GM12878 (cell line): ENCODE results near the gene SOX18. TPM values are rescaled to one million over a fixed set of nuclear protein-coding genes. Genes with fewer than 3 reads are reported as not detected.

ENCODE experiments used
- ATAC-seq: fragments of 200-7000 bp; cut with Tn5 transposase; 3 replicates; pipeline ENCODE4 v1.9.1; 2020; ENCODE audit warnings: mild to moderate bottlenecking, moderate library complexity
- BruUV-seq: library from RNA; stranded (reverse); fragments of 400-500 nt; replicated peaks from 2 replicates; lab custom pipeline; 2021; lab: Mats Ljungman, UMichigan
- CTCF ChIA-PET: fragments of 300-600 bp; sonication (Branson Sonifier 250); formaldehyde crosslinking; extraction: SDS; loops from one replicate; lab custom pipeline; 2021; ENCODE audit warnings: inconsistent platforms; lab: Yijun Ruan, JAX
- POLR2A ChIA-PET: fragments of 350-600 bp; formaldehyde crosslinking; extraction: SDS; loops from one replicate; lab custom pipeline; 2021; ENCODE audit warnings: inconsistent platforms; lab: Charles Lee
- RAD21 ChIA-PET: fragments of 300-600 bp; sonication (Branson Sonifier 250); formaldehyde crosslinking; loops from one replicate; lab custom pipeline; 2023; ENCODE audit warnings: antibody characterized with exemption; ENCODE audit not compliant: unreplicated experiment; lab: Charles Lee
- SMC1A ChIA-PET: fragments of 300-600 bp; sonication (Branson Sonifier 250); formaldehyde crosslinking; loops from one replicate; lab custom pipeline; 2023; ENCODE audit not compliant: unreplicated experiment, uncharacterized antibody; lab: Charles Lee
- DNase-seq: peaks from one replicate; pipeline ENCODE4 v3.0.0-alpha.2; 2011; ENCODE audit warnings: low read depth, low spot score
- FAIRE-seq: peaks from 3 replicates; lab custom pipeline; 2011; peaks lifted over from hg19 to GRCh38; lab: Jason Lieb, UNC
- H2AFZ ChIP-seq: 2 replicates; pipeline ENCODE4 v1.6.0; 2011; ENCODE audit warnings: low read depth, low read length, control low read depth; ENCODE audit not compliant: control insufficient read depth
- H3K27ac ChIP-seq: 2 replicates; pipeline ENCODE4 v1.5.1; 2011; ENCODE audit warnings: control low read depth; ENCODE audit not compliant: control insufficient read depth, insufficient read depth
- H3K27me3 ChIP-seq, 2 experiments: replicated peaks in 1 of 2; 2 replicates each; pipeline versions ENCODE4 v1.6.0 to v1.6.1; 2011; ENCODE audit warnings: low read length in 1 of 2; ENCODE audit not compliant: control insufficient read depth in 2 of 2, insufficient read depth in 2 of 2
- H3K36me3 ChIP-seq, 2 experiments: 2 replicates each; pipeline ENCODE4 v1.5.1; 2011; ENCODE audit warnings: low read length in 1 of 2; ENCODE audit not compliant: control insufficient read depth in 2 of 2, insufficient read depth in 2 of 2
- H3K4me1 ChIP-seq: 2 replicates; pipeline ENCODE4 v1.6.1; 2011; ENCODE audit warnings: mild to moderate bottlenecking, low read length, moderate library complexity, mixed read lengths; ENCODE audit not compliant: control insufficient read depth, insufficient read depth
- H3K4me2 ChIP-seq: 2 replicates; pipeline ENCODE4 v1.6.0; 2011; ENCODE audit warnings: control low read depth; ENCODE audit not compliant: control insufficient read depth, insufficient read depth
- H3K4me3 ChIP-seq: fragments of 200-600 bp; sonication (generic); 2 replicates; pipeline ENCODE4 v1.5.1; 2016
- H3K79me2 ChIP-seq: 2 replicates; pipeline ENCODE4 v1.6.0; 2011; ENCODE audit warnings: low read length; ENCODE audit not compliant: control insufficient read depth, insufficient read depth
- H3K9ac ChIP-seq: 2 replicates; pipeline ENCODE4 v1.8.0; 2011; ENCODE audit warnings: low read length, control low read depth, mixed read lengths; ENCODE audit not compliant: control insufficient read depth, insufficient read depth
- H3K9me3 ChIP-seq: replicated peaks from 3 replicates; pipeline ENCODE4 v1.5.1; 2011; ENCODE audit warnings: mild to moderate bottlenecking, low read length; ENCODE audit not compliant: control insufficient read depth, insufficient read depth
- H4K20me1 ChIP-seq: 2 replicates; pipeline ENCODE4 v1.6.0; 2011; ENCODE audit not compliant: control insufficient read depth, insufficient read depth
- BACH1 ChIP-seq: fragments of 450-650 bp; IDR thresholded peaks from 2 replicates; pipeline ENCODE4 v1.6.1; 2017; ENCODE audit warnings: mild to moderate bottlenecking, borderline replicate concordance
- BCL11A ChIP-seq: IDR thresholded peaks from 2 replicates; pipeline ENCODE4 v1.6.1; 2011; ENCODE audit warnings: low read depth, low read length
- DPF2 ChIP-seq: fragments of 450-650 bp; IDR thresholded peaks from 2 replicates; pipeline ENCODE4 v1.6.1; 2017; ENCODE audit warnings: mild to moderate bottlenecking
- GATAD2B ChIP-seq: fragments of 450-650 bp; conservative IDR thresholded peaks from 2 replicates; pipeline ENCODE4 v1.6.1; 2017; ENCODE audit warnings: low read depth, mild to moderate bottlenecking, moderate library complexity
- IKZF1 ChIP-seq: fragments of 450-650 bp; conservative IDR thresholded peaks from 2 replicates; pipeline ENCODE4 v1.6.1; 2017; ENCODE audit warnings: antibody characterized with exemption, mild to moderate bottlenecking
- JUND ChIP-seq: IDR thresholded peaks from 2 replicates; pipeline ENCODE4 v1.6.1; 2012; ENCODE audit warnings: low read depth, mild to moderate bottlenecking, low read length, improper control_type of control experiment, moderate library complexity
- PAX8 ChIP-seq: fragments of 450-650 bp; IDR thresholded peaks from 2 replicates; pipeline ENCODE4 v1.6.1; 2017; ENCODE audit warnings: mild to moderate bottlenecking, moderate library complexity
- STAT3 ChIP-seq: IDR thresholded peaks from 2 replicates; pipeline ENCODE4 v1.6.1; 2011; ENCODE audit warnings: low read depth, low read length, improper control_type of control experiment
- SUZ12 ChIP-seq: fragments of 200-600 bp; sonication (generic); IDR thresholded peaks from one replicate; pipeline ENCODE4 v1.6.1; 2018; ENCODE audit warnings: antibody characterized with exemption, mild to moderate bottlenecking; ENCODE audit not compliant: unreplicated experiment
- WGBS: methylation state at CpG from one replicate; pipeline ENCODE4 v1.1.6; 2016; ENCODE audit warnings: low lambda C conversion rate; ENCODE audit not compliant: insufficient replicate concordance, insufficient coverage; ENCODE audit errors: missing lambda C conversion rate; 5-methylcytosine and 5-hydroxymethylcytosine counted together
- in situ Hi-C: fragments of 300-500 bp; cut with MboI; formaldehyde crosslinking; loops from 9 replicates; pipeline ENCODE4 v1.14.3; 2018; ENCODE audit warnings: mixed read lengths
- intact Hi-C: fragments of 100-400 bp; cut with micrococcal nuclease; formaldehyde crosslinking; loops from one replicate; pipeline ENCODE4 v1.14.2; 2022; ENCODE audit not compliant: unreplicated experiment
- polyA plus RNA-seq, 11 experiments: library from polyadenylated mRNA; depleted of rRNA in 4 of 11; unstranded in 6 of 11; stranded (reverse) in 5 of 11; fragments of >200 nt; fragmentation: Nextera tagmentation in 4 of 11; fragmentation: Illumina TruSeq in 1 of 11; extraction: Ambion mirVana in 4 of 11; extraction: Trizol in 1 of 11; gene quantifications; 1 replicate in 1 of 11; 2 replicates in 10 of 11; pipeline versions ENCODE4 v1.2.1 to v1.2.3, GENCODE V29; 2011 to 2016; ENCODE audit warnings: inconsistent platforms in 2 of 11, missing spikeins in 2 of 11, low read depth in 1 of 11
- total RNA-seq, 4 experiments: library from RNA; depleted of rRNA in 3 of 4; stranded (reverse); fragments of >200 nt in 3 of 4; fragmentation: Illumina TruSeq in 1 of 4; extraction: Trizol in 1 of 4; gene quantifications; 2 replicates each; pipeline versions ENCODE4 v1.2.1 to v1.2.3, GENCODE V29; 2013 to 2021

The SOX18 gene
- total and polyA plus RNA-seq, 10 of the 15 experiments (the other 5 are each of a cell fraction or from before 2014, with no cell fraction given) = 0.05 to 5.6 (median 0.28) TPM; not detected in 3

DNA sequence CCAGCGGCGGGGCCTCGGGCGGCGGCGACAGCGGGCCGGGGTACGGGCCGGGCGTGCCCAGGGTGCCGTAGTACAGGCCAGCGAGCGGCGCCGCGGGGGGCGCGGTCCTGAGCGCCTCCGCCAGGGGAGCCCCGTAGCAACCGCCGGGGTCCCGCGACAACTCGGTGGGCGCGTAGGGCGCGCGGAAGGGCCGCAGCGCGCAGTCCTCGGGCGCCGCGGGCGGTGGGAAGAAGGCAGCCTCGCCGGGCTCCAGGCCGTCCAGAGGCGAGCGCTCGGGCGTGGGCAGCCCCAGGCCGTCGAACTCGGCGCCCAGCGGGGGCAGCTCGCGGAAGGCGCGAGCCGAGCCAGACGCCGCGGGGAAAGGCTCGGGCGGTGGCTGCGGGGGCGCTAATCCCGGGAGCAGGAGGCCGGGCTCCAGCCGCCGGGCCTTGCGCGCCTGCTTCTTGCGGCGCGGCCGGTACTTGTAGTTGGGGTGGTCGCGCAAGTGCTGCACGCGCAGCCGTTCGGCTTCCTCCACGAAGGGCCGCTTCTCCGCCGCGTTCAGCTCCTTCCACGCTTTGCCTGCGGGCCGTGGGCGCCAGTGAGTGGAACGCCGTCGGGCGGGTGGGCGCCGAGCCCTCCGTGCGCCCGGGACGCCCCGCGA lies 916 bp downstream of the SOX18 start:
- no peaks in the 10 kb centered on the region for H3K36me3 ChIP-seq
- SMC1A ChIA-PET = no interaction called here
- in situ Hi-C loops = no loop called here
- no peak for FAIRE-seq
- no peak for DNase-seq
- H4K20me1 ChIP-seq = no peaks in the 10 kb centered on the region
- peak; percentile 17 for ATAC-seq
- H3K27ac ChIP-seq = no peak overlapping the region
- POLR2A ChIA-PET = no interaction called here
- TF ChIP-seq STAT3 = no peak
- TF ChIP-seq DPF2 = 0 out of 2 replicates have a peak, but pooled peaks have one; percentile 45
- peak; percentile 75; the same call in 1 of the 2 replicates for TF ChIP-seq GATAD2B
- TF ChIP-seq IKZF1 = peak; percentile 68
- 0 out of 2 replicates have a peak, but pooled peaks have one; percentile 8 for TF ChIP-seq BACH1
- TF ChIP-seq BCL11A = no peak
- TF ChIP-seq PAX8 = no peak
- TF ChIP-seq JUND = no peak
- TF ChIP-seq SUZ12 = peak; percentile 78
- TF ChIP-seq, all 136 proteins: peak for 5
- WGBS = 85% methylated on average over 60 of the region's 101 CpGs
- no peaks in the 10 kb centered on the region for H3K9me3 ChIP-seq
- CTCF ChIA-PET = no interaction called here
- H3K79me2 ChIP-seq = no peaks in the 10 kb centered on the region
- no TSS peak for BruUV-seq
- H3K9ac ChIP-seq = no peak overlapping the region
- no peaks in the 10 kb centered on the region for H3K4me1 ChIP-seq
- peaks cover 4 to 14% of the 10 kb centered on the region in 2 experiments; a peak in 3 of 4 replicates for H3K27me3 ChIP-seq
- RAD21 ChIA-PET = no interaction called here
- no peak overlapping the region for H2AFZ ChIP-seq
- intact Hi-C loops = no loop called here
- H3K4me2 ChIP-seq = 0 out of 2 replicates have a peak overlapping the region, but pooled peaks have one; percentile 9
- H3K4me3 ChIP-seq = no peak overlapping the region
